Liver (tissue), 3 donors: Measurements from ENCODE around the gene AOPEP.

ENCODE experiments used
- CTCF ChIP-seq: fragments of 150-350 bp; IDR thresholded peaks from 2 replicates; pipeline ENCODE4 v1.5.1; 2017; ENCODE audit warnings: improper control_type of control experiment, low read depth, low read length; ENCODE audit not compliant: missing input control
- FOXA2 ChIP-seq: IDR thresholded peaks from 2 replicates; pipeline ENCODE4 v1.6.1; 2016; ENCODE audit warnings: antibody characterized with exemption
- MAX ChIP-seq: IDR thresholded peaks from 2 replicates; pipeline ENCODE4 v1.6.1; 2016; ENCODE audit warnings: antibody characterized with exemption
- TAF1 ChIP-seq: conservative IDR thresholded peaks from 2 replicates; pipeline ENCODE4 v1.6.1; 2016; ENCODE audit warnings: antibody characterized with exemption, mild to moderate bottlenecking
- donor health status: healthy.
- donor health status: healthy.

DNA sequence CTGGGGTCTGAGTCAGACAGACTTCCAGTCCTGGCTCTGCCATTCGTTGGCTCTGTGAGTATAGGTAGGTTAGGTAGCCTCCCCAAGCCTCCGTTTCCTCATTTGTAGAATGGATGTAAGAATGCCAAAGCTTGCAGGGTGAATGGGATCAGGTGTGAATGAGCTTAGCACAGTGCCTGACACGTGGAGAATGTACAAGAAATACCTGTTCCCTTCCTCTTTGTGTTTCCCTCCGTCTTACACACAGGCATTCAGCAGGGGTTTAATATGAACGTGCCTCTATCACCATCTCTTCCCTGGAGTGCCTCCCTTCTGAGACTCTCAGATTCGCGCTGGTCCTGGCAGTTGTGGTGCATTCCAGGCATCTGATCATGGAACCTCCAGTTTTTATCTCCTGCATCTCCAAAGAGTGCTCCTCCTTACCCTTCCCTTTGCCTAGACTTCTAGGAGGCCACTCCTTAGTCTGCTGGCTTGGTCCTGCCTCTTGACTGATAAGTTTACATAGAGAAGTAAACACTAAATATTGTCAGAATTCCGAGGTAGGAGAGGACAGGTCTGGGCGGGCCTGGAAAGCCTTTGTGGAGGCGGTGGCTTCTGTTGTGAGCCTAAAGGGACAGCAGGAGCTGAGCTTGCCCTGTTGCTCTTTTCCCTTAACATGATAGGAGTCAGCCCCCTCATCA is 199.4 kb downstream of the AOPEP start:
- TF ChIP-seq CTCF: no peak
- no peak for TF ChIP-seq MAX
- no peak for TF ChIP-seq TAF1
- no peak for TF ChIP-seq FOXA2
